Esophagus muscularis mucosa (tissue), 3 donors: ENCODE measurements around the gene CUBN.

Experiments used
- POLR2AphosphoS5 ChIP-seq, 2 donors: sonication (generic); formaldehyde crosslinking; IDR thresholded peaks; one replicate each; pipeline ENCODE4 v1.6.1; 2017; ENCODE audit warnings: antibody characterized with exemption in 2 of 2
- TF ChIP-seq, protein P1 (sequence below), 3 experiments: fragments of 200-600 bp in 2 of 3; fragments of 450-650 bp in 1 of 3; sonication (generic) in 2 of 3; IDR thresholded peaks; one replicate each; pipeline ENCODE4 v1.5.1; 2017 to 2019; ENCODE audit warnings: antibody characterized with exemption in 3 of 3, mild to moderate bottlenecking in 2 of 3, moderate library complexity in 1 of 3

DNA sequence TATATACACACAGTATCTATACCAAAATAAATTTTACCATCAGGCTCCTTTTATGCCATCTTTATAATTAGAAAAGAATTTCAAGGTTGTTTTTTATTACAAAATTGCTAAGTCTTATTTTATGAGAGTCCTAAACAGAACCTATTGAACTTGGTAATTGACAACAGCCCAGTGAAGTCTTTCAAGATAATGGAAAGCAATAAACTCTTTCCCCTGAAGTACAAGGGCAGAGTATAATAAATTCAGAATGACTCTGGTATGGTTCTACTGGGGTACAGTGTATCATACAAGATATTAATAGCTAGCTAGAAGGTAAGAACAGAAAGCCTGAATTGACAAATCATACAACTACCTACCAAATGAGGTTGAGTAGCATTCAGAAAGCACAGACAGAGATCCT, 26.2 kb upstream of the CUBN start:
- TF ChIP-seq, protein P1, sequence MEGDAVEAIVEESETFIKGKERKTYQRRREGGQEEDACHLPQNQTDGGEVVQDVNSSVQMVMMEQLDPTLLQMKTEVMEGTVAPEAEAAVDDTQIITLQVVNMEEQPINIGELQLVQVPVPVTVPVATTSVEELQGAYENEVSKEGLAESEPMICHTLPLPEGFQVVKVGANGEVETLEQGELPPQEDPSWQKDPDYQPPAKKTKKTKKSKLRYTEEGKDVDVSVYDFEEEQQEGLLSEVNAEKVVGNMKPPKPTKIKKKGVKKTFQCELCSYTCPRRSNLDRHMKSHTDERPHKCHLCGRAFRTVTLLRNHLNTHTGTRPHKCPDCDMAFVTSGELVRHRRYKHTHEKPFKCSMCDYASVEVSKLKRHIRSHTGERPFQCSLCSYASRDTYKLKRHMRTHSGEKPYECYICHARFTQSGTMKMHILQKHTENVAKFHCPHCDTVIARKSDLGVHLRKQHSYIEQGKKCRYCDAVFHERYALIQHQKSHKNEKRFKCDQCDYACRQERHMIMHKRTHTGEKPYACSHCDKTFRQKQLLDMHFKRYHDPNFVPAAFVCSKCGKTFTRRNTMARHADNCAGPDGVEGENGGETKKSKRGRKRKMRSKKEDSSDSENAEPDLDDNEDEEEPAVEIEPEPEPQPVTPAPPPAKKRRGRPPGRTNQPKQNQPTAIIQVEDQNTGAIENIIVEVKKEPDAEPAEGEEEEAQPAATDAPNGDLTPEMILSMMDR (IDR thresholded peaks at IDR 0.05), result no peak
- TF ChIP-seq POLR2AphosphoS5 (IDR thresholded peaks at IDR 0.05), result no peak
